ENCODE data around the gene FIG4.

GRCh38 chr6:109867009-109867969, 176.2 kb downstream of the FIG4 start:
- no peak for TF ChIP-seq POLR2A (IDR thresholded peaks at IDR 0.05)
- TF ChIP-seq, protein P1, sequence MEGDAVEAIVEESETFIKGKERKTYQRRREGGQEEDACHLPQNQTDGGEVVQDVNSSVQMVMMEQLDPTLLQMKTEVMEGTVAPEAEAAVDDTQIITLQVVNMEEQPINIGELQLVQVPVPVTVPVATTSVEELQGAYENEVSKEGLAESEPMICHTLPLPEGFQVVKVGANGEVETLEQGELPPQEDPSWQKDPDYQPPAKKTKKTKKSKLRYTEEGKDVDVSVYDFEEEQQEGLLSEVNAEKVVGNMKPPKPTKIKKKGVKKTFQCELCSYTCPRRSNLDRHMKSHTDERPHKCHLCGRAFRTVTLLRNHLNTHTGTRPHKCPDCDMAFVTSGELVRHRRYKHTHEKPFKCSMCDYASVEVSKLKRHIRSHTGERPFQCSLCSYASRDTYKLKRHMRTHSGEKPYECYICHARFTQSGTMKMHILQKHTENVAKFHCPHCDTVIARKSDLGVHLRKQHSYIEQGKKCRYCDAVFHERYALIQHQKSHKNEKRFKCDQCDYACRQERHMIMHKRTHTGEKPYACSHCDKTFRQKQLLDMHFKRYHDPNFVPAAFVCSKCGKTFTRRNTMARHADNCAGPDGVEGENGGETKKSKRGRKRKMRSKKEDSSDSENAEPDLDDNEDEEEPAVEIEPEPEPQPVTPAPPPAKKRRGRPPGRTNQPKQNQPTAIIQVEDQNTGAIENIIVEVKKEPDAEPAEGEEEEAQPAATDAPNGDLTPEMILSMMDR (IDR thresholded peaks at IDR 0.05) = no peak

Data from vagina (tissue), 2 donors.